PC-3 (cell line): Measurements from ENCODE around the gene KCNQ1. TPM values are rescaled to one million over a fixed set of nuclear protein-coding genes. Genes with fewer than 3 reads are reported as not detected.

Source experiments
- ATAC-seq: fragments of 200-7000 bp; cut with Tn5 transposase; 2 replicates; pipeline ENCODE4 v1.9.1; 2020; ENCODE audit warnings: mild to moderate bottlenecking, moderate library complexity
- BruUV-seq: library from RNA; stranded (reverse); fragments of 400-500 nt; replicated peaks from 2 replicates; lab custom pipeline; 2021; lab: Mats Ljungman, UMichigan
- CTCF ChIA-PET: fragments of 300-600 bp; sonication (Branson Sonifier 250); formaldehyde crosslinking; loops from one replicate; lab custom pipeline; 2022; ENCODE audit warnings: antibody characterized with exemption; lab: Charles Lee
- POLR2A ChIA-PET: fragments of 300-600 bp; sonication (Branson Sonifier 250); formaldehyde crosslinking; loops from one replicate; lab custom pipeline; 2022; ENCODE audit warnings: antibody characterized with exemption; ENCODE audit not compliant: unreplicated experiment; lab: Charles Lee
- DNase-seq: peaks from one replicate; pipeline ENCODE4 v3.0.0-alpha.2; 2015
- H2AFZ ChIP-seq: fragments of 300-600 bp; sonication (generic); 2 replicates; pipeline ENCODE4 v1.6.0; 2016; ENCODE audit warnings: antibody characterized with exemption, low read length
- H3F3A ChIP-seq: fragments of 300-600 bp; sonication (generic); one replicate; pipeline ENCODE4 v1.6.0; 2017; ENCODE audit warnings: antibody characterized with exemption, low read length, control low read depth, mild to moderate bottlenecking; ENCODE audit not compliant: unreplicated experiment
- H3K27ac ChIP-seq: fragments of 300-600 bp; sonication (generic); 2 replicates; pipeline ENCODE4 v1.5.1; 2016; ENCODE audit warnings: mild to moderate bottlenecking, low read length
- H3K27me3 ChIP-seq: fragments of 300-600 bp; sonication (generic); 2 replicates; pipeline ENCODE4 v1.6.1; 2016; ENCODE audit warnings: low read length, mixed read lengths
- H3K36me3 ChIP-seq: fragments of 300-600 bp; sonication (generic); 2 replicates; pipeline ENCODE4 v1.6.1; 2016; ENCODE audit warnings: low read depth, mixed run types, low read length, mixed read lengths
- H3K4me1 ChIP-seq: fragments of 300-600 bp; sonication (generic); 2 replicates; pipeline ENCODE4 v1.5.1; 2016; ENCODE audit warnings: low read length; ENCODE audit not compliant: insufficient read depth
- H3K4me2 ChIP-seq: fragments of 300-600 bp; sonication (generic); 2 replicates; pipeline ENCODE4 v1.6.0; 2016; ENCODE audit warnings: low read length
- H3K4me3 ChIP-seq: fragments of 300-600 bp; sonication (generic); 2 replicates; pipeline ENCODE4 v1.5.1; 2016; ENCODE audit warnings: mild to moderate bottlenecking, low read length, mixed read lengths
- H3K79me2 ChIP-seq: fragments of 300-600 bp; sonication (generic); 2 replicates; pipeline ENCODE4 v1.6.1; 2017; ENCODE audit warnings: low read length, mixed read lengths
- H3K9ac ChIP-seq: fragments of 300-600 bp; sonication (generic); 2 replicates; pipeline ENCODE4 v1.6.0; 2016; ENCODE audit warnings: mild to moderate bottlenecking, low read length
- H3K9me2 ChIP-seq: fragments of 300-600 bp; sonication (generic); replicated peaks from 2 replicates; pipeline ENCODE4 v1.6.1; 2016; ENCODE audit warnings: mixed run types, low read length, mixed read lengths
- H3K9me3 ChIP-seq: fragments of 300-600 bp; sonication (generic); 2 replicates; pipeline ENCODE4 v1.6.1; 2016; ENCODE audit warnings: low read length, mixed read lengths
- H4K20me1 ChIP-seq: fragments of 300-600 bp; sonication (generic); 2 replicates; pipeline ENCODE4 v1.6.1; 2016; ENCODE audit warnings: low read length, mixed read lengths
- CTCF ChIP-seq: fragments of 300-600 bp; sonication (generic); conservative IDR thresholded peaks from 2 replicates; pipeline ENCODE4 v1.5.1; 2017; ENCODE audit warnings: antibody characterized with exemption, low read depth, mild to moderate bottlenecking, low read length
- EZH2 ChIP-seq: fragments of 300-600 bp; sonication (generic); IDR thresholded peaks from one replicate; pipeline ENCODE4 v1.6.1; 2017; ENCODE audit warnings: antibody characterized with exemption, mild to moderate bottlenecking, low read length; ENCODE audit not compliant: unreplicated experiment
- EZH2phosphoT487 ChIP-seq: fragments of 300-600 bp; sonication (generic); IDR thresholded peaks from 2 replicates; pipeline ENCODE4 v1.6.1; 2018; ENCODE audit warnings: mild to moderate bottlenecking, antibody characterized with exemption, low read length, borderline replicate concordance
- intact Hi-C: fragments of 100-400 bp; cut with micrococcal nuclease; formaldehyde crosslinking; loops from 2 replicates; pipeline ENCODE4 v1.9.0; 2023
- total RNA-seq: library from RNA; depleted of rRNA; stranded (reverse); fragments of >200 nt; gene quantifications from 2 replicates; pipeline ENCODE4 v1.2.3, GENCODE V29; 2014

KCNQ1 gene
- total RNA-seq, 1 experiment from 2014 or later, result 0.40 TPM

DNA sequence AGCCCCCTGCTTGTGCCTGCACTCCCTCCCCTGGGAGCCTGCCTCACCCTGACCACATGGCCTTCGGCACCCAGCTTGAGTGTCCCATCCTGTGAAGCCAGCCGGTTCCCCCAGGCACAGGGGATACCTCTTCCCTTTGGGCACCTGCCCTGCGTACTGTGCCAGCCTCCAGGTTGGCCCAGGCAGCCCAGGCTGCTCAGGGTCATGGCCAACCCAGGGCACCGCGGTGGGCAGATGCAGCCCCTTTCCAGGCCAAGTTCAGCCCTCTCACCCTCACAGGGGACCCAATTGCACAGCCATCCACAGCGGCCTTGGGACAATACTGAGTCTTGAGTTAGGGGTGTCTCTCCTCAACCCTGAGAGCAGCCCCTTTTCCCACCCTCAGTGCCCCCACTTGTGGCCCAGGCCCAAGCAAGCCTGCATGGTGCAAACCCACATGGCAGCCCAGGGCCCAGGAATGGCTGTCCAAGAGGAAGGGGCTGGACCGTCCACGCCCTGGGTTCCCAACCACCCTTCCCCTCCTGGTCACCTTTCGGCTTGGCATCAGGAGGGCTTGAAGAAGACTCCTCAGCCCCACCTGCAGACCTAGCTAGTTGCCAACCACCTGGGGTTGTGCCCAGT lies 353.0 kb downstream of the KCNQ1 start:
- Histone ChIP-seq H3K79me2 (no peaks in the 10 kb centered on the region), H3K36me3 (no peaks in the 10 kb centered on the region), H3K9ac (no peak overlapping the region), H3K9me2 (no peaks in the 10 kb centered on the region), H3K27me3 (no peaks in the 10 kb centered on the region), H3K4me1 (no peaks in the 10 kb centered on the region), H3K27ac (no peak overlapping the region), H2AFZ (no peak overlapping the region), H3K4me3 (no peak overlapping the region), H3K9me3 (no peaks in the 10 kb centered on the region), H3F3A (no peaks in the 10 kb centered on the region), H4K20me1 (no peaks in the 10 kb centered on the region), H3K4me2 (no peak overlapping the region)
- ChIA-PET CTCF (no interaction called here), POLR2A (no interaction called here)
- no TSS peak for BruUV-seq
- DNase-seq (no peak), ATAC-seq (no peak)
- intact Hi-C loops, result no loop called here
- TF ChIP-seq EZH2 (no peak), EZH2phosphoT487 (no peak), CTCF (no peak)

DNA sequence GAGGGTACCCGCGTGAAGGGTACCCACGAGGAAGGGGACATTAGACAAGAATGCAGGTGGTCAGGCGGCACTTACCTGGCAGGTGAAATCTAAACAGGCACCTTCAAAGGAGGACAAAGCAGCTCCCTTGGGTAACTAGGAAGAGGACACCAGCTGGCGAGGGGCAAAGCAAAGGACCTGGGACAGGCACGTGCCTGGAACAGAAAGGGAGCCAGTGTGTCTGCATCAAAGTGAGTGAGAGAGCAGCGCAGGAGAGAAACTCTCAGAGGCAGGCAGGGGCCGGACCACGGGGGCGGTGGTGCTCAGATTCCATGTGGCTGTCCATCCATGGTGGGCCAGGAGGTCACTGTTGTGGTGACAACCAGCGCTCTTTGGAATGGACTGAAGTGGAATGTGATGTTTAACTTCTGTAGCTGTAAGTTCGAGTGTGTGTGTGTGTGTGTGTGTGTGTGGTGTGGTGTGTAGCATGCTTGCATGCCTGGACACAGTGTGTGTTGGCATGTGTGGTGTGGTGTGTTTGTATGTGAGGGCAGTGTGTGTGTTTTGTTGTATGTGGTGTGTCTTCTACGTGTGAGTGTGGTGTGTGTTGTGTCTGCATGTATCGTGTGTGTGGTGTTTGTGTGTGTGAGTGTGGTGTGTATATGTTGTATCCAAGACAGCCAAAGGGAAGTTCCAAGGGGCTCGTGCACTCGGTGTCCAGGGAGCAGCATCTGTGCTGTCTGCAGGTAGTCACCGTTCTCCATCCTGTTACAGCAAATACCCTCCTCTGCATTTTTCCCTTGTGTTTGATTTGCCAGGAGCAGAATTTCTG lies 354.3 kb downstream of the KCNQ1 start:
- Histone ChIP-seq H3K9me2 (no peaks in the 10 kb centered on the region), H4K20me1 (no peaks in the 10 kb centered on the region), H3K27ac (no peak overlapping the region), H3K4me1 (no peaks in the 10 kb centered on the region), H3K9me3 (no peaks in the 10 kb centered on the region), H3K9ac (no peak overlapping the region), H3F3A (no peaks in the 10 kb centered on the region), H3K27me3 (no peaks in the 10 kb centered on the region), H3K36me3 (no peaks in the 10 kb centered on the region), H3K4me3 (no peak overlapping the region), H2AFZ (no peak overlapping the region), H3K4me2 (no peak overlapping the region), H3K79me2 (no peaks in the 10 kb centered on the region)
- CTCF ChIA-PET, result no interaction called here
- ATAC-seq (no peak), DNase-seq (no peak)
- intact Hi-C loops, result no loop called here
- TF ChIP-seq CTCF (no peak), EZH2 (no peak), EZH2phosphoT487 (no peak)
- no TSS peak for BruUV-seq
- POLR2A ChIA-PET, result no interaction called here
